SH-SY5Y (cell line): ENCODE data around the gene TRPV6.

Experiments
- GATA2 ChIP-seq: IDR thresholded peaks from 2 replicates; pipeline ENCODE4 v1.6.1; 2011; ENCODE audit warnings: mild to moderate bottlenecking, low read depth, low read length
- GATA3 ChIP-seq: IDR thresholded peaks from 2 replicates; pipeline ENCODE4 v1.6.1; 2011; ENCODE audit warnings: low read depth, mild to moderate bottlenecking, low read length, moderate library complexity

GRCh38 chr7:142883145-142883544, 2.4 kb downstream of the TRPV6 start:
- TF ChIP-seq GATA3: no peak
- TF ChIP-seq GATA2: no peak
